Panc1 (cell line): ENCODE data around the gene HBS1L. TPM values are rescaled to one million over a fixed set of nuclear protein-coding genes. Genes with fewer than 3 reads are reported as not detected.

Experiments used
- ATAC-seq: fragments of 200-7000 bp; cut with Tn5 transposase; 2 replicates; pipeline ENCODE4 v1.9.1; 2020; ENCODE audit warnings: mild to moderate bottlenecking, moderate library complexity
- BruUV-seq: library from RNA; stranded (reverse); fragments of 400-500 nt; replicated peaks from 2 replicates; lab custom pipeline; 2021; lab: Mats Ljungman, UMichigan
- CTCF ChIA-PET: fragments of 300-600 bp; sonication (Branson Sonifier 250); formaldehyde crosslinking; loops from one replicate; lab custom pipeline; 2022; ENCODE audit warnings: antibody characterized with exemption; lab: Charles Lee
- POLR2A ChIA-PET: fragments of 300-600 bp; sonication (Branson Sonifier 250); formaldehyde crosslinking; loops from one replicate; lab custom pipeline; 2022; ENCODE audit warnings: antibody characterized with exemption; lab: Charles Lee
- DNase-seq: peaks from one replicate; pipeline ENCODE4 v3.0.0-alpha.2; 2010; ENCODE audit warnings: low read depth, low spot score
- H3K27ac ChIP-seq: 2 replicates; pipeline ENCODE4 v1.5.1; 2011; ENCODE audit warnings: mild to moderate bottlenecking, low read length, inconsistent platforms
- H3K27me3 ChIP-seq: fragments of 200-500 bp; sonication (Bioruptor generic); 2 replicates; pipeline ENCODE4 v1.6.0; 2014; ENCODE audit warnings: low read length, inconsistent platforms; ENCODE audit not compliant: control insufficient read depth, insufficient read depth
- H3K36me3 ChIP-seq: fragments of 200-500 bp; sonication (Bioruptor generic); 2 replicates; pipeline ENCODE4 v1.5.1; 2014; ENCODE audit warnings: inconsistent platforms, mild to moderate bottlenecking, low read length, moderate library complexity; ENCODE audit not compliant: control insufficient read depth, insufficient read depth
- H3K4me1 ChIP-seq: 2 replicates; pipeline ENCODE4 v1.5.1; 2011; ENCODE audit warnings: inconsistent platforms, mild to moderate bottlenecking, low read length, moderate library complexity; ENCODE audit not compliant: control insufficient read depth, insufficient read depth
- H3K4me3 ChIP-seq, 2 experiments: 2 replicates each; pipeline ENCODE4 v1.5.1; 2011 to 2012; ENCODE audit warnings: low read depth in 2 of 2, low read length in 2 of 2, mild to moderate bottlenecking in 2 of 2, inconsistent platforms in 1 of 2, moderate library complexity in 1 of 2
- H3K9me3 ChIP-seq: fragments of 200-500 bp; sonication (Bioruptor generic); 2 replicates; pipeline ENCODE4 v1.5.1; 2014; ENCODE audit warnings: low read depth, mild to moderate bottlenecking, inconsistent platforms, low read length, moderate library complexity; ENCODE audit not compliant: control insufficient read depth, insufficient read depth
- POLR2AphosphoS5 ChIP-seq: IDR thresholded peaks from 2 replicates; pipeline ENCODE4 v1.6.1; 2012; ENCODE audit warnings: mild to moderate bottlenecking, low read depth, low read length, moderate library complexity
- SIN3A ChIP-seq: IDR thresholded peaks from 2 replicates; pipeline ENCODE4 v1.6.1; 2012; ENCODE audit warnings: low read depth, mild to moderate bottlenecking, low read length, moderate library complexity, borderline replicate concordance; ENCODE audit not compliant: insufficient read depth
- TCF7L2 ChIP-seq: IDR thresholded peaks from 2 replicates; pipeline ENCODE4 v1.6.1; 2011; ENCODE audit warnings: mild to moderate bottlenecking, low read depth, low read length, inconsistent platforms
- in situ Hi-C: cut with HindIII; loops from 2 replicates; pipeline ENCODE4 v1.10.0; 2016; ENCODE audit warnings: low sequenced_read_pairs, low pct_unique_long_range_greater_than_20kb
- intact Hi-C: fragments of 100-400 bp; cut with micrococcal nuclease; formaldehyde crosslinking; loops from one replicate; pipeline ENCODE4 v1.10.0; 2022; ENCODE audit not compliant: unreplicated experiment
- total RNA-seq: library from RNA; stranded (reverse); gene quantifications from one replicate; pipeline ENCODE4 v1.2.1, GENCODE V29; 2021; ENCODE audit not compliant: unreplicated experiment
- TF ChIP-seq, protein P1 (sequence below): fragments of 450-650 bp; IDR thresholded peaks from 2 replicates; pipeline ENCODE4 v1.5.1; 2017; ENCODE audit warnings: mild to moderate bottlenecking
- TF ChIP-seq, protein P2 (sequence below), 2 experiments: IDR thresholded peaks; 2 replicates each; pipeline ENCODE4 v1.6.1; 2011 to 2012; ENCODE audit warnings: low read depth in 2 of 2, control low read depth in 1 of 2, low read length in 1 of 2, mild to moderate bottlenecking in 1 of 2, moderate library complexity in 1 of 2; ENCODE audit not compliant: insufficient read depth in 1 of 2

The HBS1L gene
- total RNA-seq, 1 experiment from 2014 or later: 79.2 TPM

DNA sequence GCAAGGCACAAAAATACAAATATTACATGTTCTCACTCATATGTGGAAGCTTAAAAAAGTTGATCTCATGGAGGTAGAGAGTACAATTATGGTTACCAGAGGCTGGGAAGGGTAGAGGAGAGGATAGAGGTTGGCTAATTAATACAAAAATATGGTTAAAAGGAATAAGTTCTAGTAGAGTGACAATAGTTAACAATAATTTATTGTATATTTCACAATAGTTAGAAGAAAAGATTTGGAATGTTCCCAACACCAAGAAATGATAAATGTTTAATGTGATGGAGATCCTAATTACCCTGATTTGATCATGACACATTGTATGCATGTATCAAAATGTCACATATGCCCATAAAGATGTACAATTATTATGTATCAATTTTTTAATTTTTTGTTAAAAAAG lies 106.5 kb downstream of the HBS1L start:
- ChIA-PET POLR2A (no interaction called here), CTCF (no interaction called here)
- TF ChIP-seq TCF7L2: no peak
- TF ChIP-seq, protein P1, sequence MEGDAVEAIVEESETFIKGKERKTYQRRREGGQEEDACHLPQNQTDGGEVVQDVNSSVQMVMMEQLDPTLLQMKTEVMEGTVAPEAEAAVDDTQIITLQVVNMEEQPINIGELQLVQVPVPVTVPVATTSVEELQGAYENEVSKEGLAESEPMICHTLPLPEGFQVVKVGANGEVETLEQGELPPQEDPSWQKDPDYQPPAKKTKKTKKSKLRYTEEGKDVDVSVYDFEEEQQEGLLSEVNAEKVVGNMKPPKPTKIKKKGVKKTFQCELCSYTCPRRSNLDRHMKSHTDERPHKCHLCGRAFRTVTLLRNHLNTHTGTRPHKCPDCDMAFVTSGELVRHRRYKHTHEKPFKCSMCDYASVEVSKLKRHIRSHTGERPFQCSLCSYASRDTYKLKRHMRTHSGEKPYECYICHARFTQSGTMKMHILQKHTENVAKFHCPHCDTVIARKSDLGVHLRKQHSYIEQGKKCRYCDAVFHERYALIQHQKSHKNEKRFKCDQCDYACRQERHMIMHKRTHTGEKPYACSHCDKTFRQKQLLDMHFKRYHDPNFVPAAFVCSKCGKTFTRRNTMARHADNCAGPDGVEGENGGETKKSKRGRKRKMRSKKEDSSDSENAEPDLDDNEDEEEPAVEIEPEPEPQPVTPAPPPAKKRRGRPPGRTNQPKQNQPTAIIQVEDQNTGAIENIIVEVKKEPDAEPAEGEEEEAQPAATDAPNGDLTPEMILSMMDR: no peak
- no peak for TF ChIP-seq SIN3A
- no peak for TF ChIP-seq POLR2AphosphoS5
- TF ChIP-seq, protein P2, sequence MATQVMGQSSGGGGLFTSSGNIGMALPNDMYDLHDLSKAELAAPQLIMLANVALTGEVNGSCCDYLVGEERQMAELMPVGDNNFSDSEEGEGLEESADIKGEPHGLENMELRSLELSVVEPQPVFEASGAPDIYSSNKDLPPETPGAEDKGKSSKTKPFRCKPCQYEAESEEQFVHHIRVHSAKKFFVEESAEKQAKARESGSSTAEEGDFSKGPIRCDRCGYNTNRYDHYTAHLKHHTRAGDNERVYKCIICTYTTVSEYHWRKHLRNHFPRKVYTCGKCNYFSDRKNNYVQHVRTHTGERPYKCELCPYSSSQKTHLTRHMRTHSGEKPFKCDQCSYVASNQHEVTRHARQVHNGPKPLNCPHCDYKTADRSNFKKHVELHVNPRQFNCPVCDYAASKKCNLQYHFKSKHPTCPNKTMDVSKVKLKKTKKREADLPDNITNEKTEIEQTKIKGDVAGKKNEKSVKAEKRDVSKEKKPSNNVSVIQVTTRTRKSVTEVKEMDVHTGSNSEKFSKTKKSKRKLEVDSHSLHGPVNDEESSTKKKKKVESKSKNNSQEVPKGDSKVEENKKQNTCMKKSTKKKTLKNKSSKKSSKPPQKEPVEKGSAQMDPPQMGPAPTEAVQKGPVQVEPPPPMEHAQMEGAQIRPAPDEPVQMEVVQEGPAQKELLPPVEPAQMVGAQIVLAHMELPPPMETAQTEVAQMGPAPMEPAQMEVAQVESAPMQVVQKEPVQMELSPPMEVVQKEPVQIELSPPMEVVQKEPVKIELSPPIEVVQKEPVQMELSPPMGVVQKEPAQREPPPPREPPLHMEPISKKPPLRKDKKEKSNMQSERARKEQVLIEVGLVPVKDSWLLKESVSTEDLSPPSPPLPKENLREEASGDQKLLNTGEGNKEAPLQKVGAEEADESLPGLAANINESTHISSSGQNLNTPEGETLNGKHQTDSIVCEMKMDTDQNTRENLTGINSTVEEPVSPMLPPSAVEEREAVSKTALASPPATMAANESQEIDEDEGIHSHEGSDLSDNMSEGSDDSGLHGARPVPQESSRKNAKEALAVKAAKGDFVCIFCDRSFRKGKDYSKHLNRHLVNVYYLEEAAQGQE (IDR thresholded peaks at IDR 0.05; ENCODE audit: insufficient read depth in 1 of 2, low read depth in 2 of 2, low read length in 1 of 2): no peak
- BruUV-seq: no TSS peak
- no peaks in the 10 kb centered on the region for H3K4me1 ChIP-seq
- no peaks in the 10 kb centered on the region for H3K9me3 ChIP-seq
- DNase-seq (no peak), ATAC-seq (no peak)
- no peaks in the 10 kb centered on the region for H3K27me3 ChIP-seq
- H3K27ac ChIP-seq: no peak overlapping the region
- no peak overlapping the region for H3K4me3 ChIP-seq
- no peaks in the 10 kb centered on the region for H3K36me3 ChIP-seq
- intact Hi-C loops: no loop called here
- in situ Hi-C loops: no loop called here

DNA sequence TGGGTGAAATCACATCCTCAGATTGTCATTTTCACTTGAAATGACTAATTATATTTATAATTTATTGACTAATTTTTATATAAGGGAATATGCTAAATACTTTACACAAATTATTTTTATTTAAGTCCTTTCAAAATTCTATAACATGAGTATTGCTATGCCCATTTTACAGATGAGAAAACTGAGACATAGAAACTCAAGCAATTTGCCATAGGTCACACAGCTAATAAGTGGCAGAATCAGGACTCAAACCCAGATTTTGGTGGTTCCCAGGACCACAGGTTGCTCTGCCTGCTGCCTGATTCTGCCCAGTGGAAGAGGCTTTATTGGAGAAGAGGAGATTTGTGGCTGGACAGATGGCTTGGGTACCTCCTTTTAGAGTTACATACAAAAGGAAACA lies 109.6 kb downstream of the HBS1L start:
- H3K4me3 ChIP-seq: no peak overlapping the region
- TF ChIP-seq, protein P2 (IDR thresholded peaks at IDR 0.05; ENCODE audit: insufficient read depth in 1 of 2, low read depth in 2 of 2, low read length in 1 of 2): no peak
- TF ChIP-seq SIN3A (no peak), TCF7L2 (no peak), POLR2AphosphoS5 (no peak)
- TF ChIP-seq, protein P1: no peak
- H3K9me3 ChIP-seq: no peaks in the 10 kb centered on the region
- no peaks in the 10 kb centered on the region for H3K36me3 ChIP-seq
- no peaks in the 10 kb centered on the region for H3K27me3 ChIP-seq
- H3K4me1 ChIP-seq: no peaks in the 10 kb centered on the region
- in situ Hi-C loops (no loop called here), intact Hi-C loops (no loop called here)
- no peak for DNase-seq
- no TSS peak for BruUV-seq
- no peak overlapping the region for H3K27ac ChIP-seq
- ChIA-PET CTCF (no interaction called here), POLR2A (interaction anchor here (0.5 kb wide), 1 partner anchor 228 kb away, joined by 3 read pairs; no protein-coding TSS in a partner anchor)
- ATAC-seq: no peak
